Activated T-helper 9 cell treated with anti-CD3 and anti-CD28 coated beads, Interleukin-2, amount 50 U/mL, for 16 hours (primary cell): ENCODE measurements around the gene IFNK.
A peak's percentile ranks its signal among the peaks of the same experiment; 100 is the strongest.

ENCODE experiments used
- DNase-seq: peaks from one replicate; pipeline ENCODE4 v3.0.0-alpha.2; 2020; ENCODE audit warnings: low read depth

IFNK gene

GRCh38 chr9:27538647-27539046 lies 14.6 kb downstream of the IFNK start:
- no peak for DNase-seq

DNA sequence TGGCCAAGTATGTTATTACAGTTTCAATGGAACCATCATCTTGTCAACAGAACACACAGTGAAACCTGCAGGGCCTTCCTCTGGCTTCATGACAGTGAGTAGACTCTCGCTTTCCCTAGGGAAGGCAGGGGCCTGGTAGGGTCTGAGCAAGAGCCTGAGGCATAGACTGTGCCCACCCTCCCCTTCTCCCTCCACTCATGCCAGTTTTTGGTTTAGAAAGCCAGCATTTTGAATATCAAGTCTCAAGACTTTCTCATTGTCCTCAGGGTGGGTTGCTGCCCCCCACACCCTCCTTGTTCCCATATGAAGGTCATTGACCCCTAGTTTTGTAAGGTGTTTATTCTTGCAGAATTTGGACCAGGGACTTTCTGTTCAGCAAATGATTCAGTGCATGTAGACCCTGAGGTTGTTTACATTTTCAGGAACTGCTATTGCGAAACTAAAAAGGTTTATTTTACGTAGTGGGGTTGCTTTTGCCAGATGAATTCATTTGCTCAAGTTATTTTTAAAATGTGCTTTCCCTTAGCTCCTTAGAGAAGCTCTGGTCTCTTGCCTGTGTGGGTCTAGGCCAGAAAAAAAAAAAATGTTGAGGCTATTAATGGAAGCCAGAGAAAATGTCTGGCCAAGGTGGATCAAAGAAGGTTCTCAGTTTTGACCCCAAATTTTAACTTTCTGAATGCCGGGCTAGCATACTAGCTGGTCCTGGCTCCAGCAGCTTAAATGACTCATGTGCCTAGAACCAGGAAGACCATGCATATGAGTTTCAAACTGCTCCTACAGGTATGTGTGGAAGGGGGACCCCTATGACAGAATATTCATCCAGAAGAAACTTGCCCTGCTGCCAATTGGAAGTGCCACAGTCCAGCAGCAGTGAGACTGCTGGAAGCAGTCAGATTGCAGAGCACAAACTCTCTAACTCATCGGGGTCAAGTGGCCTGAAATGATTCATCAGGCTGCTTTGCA lies 15.7 kb downstream of the IFNK start:
- no peak for DNase-seq

DNA sequence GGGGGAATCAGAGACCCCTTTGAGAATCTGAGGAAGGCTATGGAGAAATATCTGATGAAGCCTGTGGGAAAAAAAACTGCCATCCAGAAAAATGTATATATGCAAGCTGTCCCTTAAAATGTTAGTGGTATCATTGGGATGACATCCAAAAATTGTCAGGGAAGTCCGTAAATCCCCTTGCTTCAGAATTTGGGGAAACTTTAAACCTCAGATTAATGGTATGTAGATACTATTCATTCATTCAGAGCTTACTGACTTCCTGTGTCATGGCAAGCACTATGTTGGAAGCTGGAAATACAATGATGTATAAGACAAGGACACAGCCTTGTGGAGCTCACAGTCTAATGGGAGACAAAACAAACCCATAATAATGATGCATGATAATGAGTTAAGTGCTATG lies 16.4 kb downstream of the IFNK start:
- no peak for DNase-seq

DNA sequence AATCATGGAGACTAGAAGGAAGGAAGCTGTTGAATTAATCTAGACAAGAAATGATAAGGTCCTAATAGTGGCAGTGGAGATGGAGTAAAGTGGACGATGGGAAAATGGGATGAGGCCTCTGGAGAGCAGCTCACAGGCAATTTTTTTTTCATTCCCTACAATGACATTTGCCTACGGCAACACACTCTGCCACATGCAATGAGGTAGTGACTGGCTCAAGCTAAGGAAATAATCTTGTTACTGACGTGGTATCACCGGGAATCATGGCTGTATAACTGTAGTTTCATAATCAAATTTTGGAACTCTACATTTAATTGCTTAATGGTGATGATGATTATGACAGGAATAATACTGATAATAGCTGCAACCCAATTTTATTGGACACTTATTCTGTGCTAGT lies 17.6 kb downstream of the IFNK start:
- DNase-seq: no peak

DNA sequence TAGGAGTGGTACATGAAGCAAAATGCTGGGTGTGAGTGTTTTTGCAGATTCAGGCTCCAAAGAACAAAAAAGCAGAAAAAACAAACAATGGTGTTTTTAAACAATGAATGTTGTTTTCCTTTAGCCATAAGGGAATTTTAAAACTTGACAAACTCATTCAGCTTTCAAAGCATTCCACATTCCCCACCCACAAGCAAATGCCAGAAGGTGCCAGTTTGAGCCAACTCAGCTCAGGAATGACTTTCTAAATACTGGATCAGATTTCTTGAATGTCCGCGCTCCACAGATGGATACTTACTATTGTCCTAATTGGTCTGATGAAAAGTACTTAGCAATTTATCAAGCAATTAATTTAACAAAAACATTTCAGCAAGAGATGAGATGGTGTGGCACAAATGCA lies 18.4 kb downstream of the IFNK start:
- no peak for DNase-seq

DNA sequence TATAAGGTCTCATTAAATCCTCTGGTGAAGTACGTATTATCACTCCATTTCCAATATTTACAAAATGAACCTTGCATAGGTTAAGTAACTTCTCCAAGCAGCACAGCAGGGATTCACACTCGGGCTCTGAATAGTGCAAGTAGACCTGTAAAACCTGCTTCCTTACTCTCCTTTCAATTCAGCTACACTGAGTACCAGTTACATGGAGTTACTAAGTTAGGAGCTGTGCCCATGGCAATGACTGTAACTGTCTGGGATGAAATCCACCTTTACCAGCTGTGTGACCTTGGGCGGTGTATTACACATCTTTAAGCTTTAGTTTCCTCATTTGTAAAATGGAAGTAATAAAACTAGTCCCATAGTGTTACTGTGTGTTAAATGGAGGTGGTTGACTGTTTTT lies 21.4 kb downstream of the IFNK start:
- no peak for DNase-seq

DNA sequence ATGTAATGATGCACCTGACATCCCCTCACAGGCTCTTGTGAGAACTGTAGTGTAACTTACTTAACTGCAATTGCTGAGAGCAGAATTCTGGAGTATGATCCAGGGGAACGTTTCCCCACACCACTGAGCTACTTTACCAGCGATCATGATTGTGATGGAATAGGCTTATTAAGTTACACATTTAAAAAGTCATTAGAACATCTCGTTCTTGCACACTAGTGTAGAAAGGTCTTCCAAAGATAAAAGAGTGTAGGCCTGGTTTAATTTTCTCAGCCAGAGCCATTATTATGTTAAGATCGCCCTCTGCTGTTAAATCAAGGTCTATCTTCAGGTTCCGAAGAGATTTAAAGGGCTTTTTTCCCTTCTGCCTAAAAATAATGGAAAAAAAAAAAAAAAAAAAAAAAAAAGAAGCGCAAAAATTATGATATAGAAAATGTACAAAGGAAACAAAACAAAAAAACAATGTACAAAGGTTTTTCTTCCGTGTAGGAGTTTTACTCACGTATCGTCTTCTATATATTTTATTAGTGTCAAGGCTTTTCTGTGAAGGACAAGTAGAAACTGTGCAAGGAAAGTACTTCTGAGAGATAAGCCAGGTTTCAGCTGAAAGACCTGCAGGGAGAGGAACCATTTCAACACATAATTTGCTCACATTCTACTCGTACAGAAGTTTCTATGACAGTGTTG lies 24.1 kb downstream of the IFNK start:
- no peak for DNase-seq

DNA sequence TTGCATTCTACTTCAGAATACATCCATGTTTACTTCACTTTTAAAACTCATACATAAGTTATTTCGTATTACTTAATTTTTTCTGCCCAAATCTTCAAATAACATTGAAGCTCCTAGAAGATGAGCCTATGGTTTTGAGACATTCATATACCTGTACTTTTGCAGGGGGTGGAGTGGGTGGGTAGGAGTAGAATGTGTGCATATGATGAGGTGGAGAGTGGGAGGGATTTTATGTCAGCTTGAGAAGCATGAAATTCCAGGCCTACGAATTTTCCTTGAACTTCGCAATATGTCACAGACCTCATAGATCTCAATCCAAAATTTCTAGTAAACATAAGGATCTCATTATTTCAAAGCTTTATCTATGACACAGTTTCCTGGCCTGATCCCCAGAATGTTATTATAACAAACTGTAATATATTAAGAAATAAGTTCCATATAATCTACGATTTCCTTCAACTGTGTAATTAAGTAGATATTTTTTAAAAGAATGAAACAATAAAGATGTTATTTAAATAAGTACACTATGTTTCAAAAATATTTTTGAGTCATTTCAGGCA lies 25.2 kb downstream of the IFNK start:
- no peak for DNase-seq

GRCh38 chr9:27554712-27555111 lies 30.6 kb downstream of the IFNK start:
- no peak for DNase-seq

DNA sequence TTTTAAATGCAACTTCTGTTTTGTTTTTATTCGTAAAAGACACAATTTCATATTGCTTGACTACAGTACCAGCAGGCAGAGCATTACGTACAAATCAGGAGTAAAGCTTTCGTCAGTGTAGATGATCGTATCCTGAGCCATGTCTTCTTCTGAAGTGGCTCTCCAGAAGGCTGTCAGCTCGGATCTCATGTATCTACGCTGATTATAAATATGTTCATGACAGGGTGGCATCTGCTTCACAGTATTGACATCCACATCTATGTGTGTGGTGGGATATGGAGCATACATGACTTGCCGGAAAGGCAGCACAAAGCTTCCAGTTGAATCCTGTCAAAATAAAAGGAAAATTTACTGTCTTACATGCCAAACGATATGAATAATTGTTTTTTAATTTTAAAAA lies 32.4 kb downstream of the IFNK start:
- DNase-seq: no peak

DNA sequence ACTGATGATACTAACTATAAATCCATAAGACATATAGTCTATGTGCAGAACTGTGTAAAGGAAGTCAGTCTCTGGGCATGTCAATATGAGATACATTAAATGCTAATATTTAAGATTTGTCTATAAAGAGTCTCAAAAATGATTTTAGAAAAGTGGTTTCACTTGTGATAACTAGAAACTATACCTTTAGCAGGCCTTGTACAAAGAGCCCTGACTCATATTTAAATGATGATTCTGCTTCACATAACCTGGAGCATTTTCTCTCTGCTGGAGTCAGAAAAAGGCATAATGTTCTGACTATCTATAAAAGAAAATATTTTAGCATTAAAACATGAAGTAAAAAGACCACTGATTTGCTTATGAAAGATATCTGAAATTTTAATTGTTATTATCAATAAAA lies 34.2 kb downstream of the IFNK start:
- DNase-seq: no peak

GRCh38 chr9:27560457-27560856 lies 36.4 kb downstream of the IFNK start:
- no peak for DNase-seq

DNA sequence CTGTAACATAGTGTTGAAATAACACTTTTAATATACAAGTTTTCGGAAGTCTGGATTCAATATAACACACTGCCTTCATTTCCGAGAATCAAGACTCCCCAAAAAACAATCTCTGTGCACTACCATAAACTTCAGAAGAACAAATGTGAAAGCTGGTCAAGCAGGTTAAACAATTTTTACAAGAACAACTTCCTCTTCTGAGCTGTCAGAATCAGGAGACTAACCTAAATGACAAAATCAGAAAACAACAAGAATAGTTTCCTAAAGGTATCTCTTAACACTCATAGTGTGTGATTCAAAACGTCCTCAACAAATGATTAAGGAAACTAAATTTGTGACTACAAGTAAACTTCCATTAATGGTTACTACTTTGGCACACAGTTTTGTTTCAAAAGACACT lies 37.6 kb downstream of the IFNK start:
- no peak for DNase-seq

- DNase-seq: no peak
These were observed 39.8 kb downstream of the IFNK start for GRCh38 chr9:27563738-27564430.

GRCh38 chr9:27564670-27565069 lies 40.6 kb downstream of the IFNK start:
- DNase-seq: no peak

DNA sequence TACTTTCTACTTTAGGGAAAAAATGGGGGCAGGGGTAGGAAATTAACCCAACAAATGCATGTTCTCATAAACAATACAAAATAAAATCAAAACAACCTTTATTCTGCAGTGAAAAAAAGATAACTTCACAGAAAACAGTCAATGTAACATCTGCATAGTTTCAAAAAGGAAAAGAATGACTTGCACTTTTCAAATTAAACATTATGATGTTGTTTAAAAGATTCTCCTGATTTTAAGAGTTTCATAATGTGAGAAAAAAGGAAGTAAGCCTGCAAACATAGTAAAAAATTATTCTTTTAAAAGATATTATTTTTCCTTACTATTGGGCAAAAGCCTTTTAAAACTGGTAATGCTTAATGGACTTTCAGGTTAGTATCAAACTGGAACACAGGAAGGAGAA lies 41.6 kb downstream of the IFNK start:
- DNase-seq: no peak

GRCh38 chr9:27566118-27566517 lies 42.0 kb downstream of the IFNK start:
- DNase-seq: no peak

GRCh38 chr9:27569406-27569805 lies 45.3 kb downstream of the IFNK start:
- no peak for DNase-seq

DNA sequence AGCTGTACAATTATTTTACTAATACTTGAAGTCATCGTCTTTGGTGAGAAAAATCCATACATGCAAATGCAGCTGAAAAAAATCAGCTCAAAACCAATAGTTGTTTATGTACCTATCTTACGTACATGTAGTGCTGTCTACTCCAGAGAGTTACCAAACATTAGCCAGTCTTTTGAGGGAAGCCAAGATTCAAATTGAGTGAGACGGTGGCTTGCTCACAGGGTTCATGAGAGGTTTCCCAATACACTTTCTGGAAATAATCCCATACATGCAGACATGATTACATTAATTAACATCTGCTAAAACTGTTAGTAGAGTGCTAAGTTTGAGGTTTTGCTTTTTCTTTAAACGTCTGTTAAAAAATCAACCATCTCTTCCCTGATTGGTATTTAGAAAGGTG lies 46.9 kb downstream of the IFNK start:
- no peak for DNase-seq

DNA sequence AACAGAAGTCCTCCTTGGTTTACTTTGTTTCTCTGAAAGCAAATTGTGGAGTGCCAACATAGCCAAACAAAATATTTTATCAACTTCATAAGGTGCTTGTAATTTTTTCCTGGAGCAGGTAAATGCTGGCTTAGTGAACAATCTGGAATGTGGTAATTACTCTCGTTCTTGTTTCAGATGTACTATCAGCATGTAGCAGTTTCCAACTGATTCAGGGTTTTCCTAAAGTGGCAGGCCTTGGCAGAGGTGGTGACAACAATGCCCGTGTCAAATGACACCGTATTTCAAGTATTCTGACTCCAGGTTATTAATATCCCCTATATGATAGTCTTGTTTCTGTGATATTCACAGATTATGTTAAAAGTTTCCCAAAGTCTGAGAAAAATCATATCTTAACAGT lies 48.0 kb downstream of the IFNK start:
- DNase-seq: no peak

DNA sequence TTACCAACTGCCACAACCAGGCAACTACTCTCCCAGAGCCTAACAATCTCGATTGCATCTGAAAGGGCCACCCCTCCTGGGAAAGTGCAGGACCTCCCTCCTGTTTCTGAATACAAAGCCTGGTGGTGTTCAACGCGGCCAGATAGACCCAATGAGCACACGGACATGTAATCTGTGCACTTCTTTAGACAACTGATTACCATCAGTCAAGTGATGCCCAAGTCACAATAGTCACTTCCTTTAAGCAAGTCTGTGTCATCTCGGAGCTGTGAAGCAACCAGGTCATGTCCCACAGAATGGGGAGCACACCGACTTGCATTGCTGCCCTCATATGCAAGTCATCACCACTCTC lies 48.5 kb downstream of the IFNK start:
- no peak for DNase-seq

GRCh38 chr9:27572918-27573633 lies 49.0 kb downstream of the IFNK start, which contains the start of gene C9orf72:
C9orf72 (minus strand) TSS chr9:27573481; CDS start chr9:27567120, 6,361 bp downstream.
- DNase-seq: peak; percentile 81
